ACHN (cell line): ENCODE measurements around the gene FANCM.
"Not testable (repeated sequence)": the region's sequence is repeated elsewhere in the genome, so short reads cannot be mapped to it uniquely, and the experiment has no call there.

Experiments
- DNase-seq: peaks from one replicate; pipeline ENCODE4 v3.0.0-alpha.2; 2015
- in situ Hi-C: cut with HindIII; loops from 2 replicates; pipeline ENCODE4 v1.10.0; 2017; ENCODE audit warnings: low sequenced_read_pairs, low pct_ligation_motif_present, low pct_unique_long_range_greater_than_20kb

The FANCM gene

GRCh38 chr14:45204241-45204640 lies 68.5 kb downstream of the FANCM start:
- no peak for DNase-seq
- in situ Hi-C loops, result no loop called here

GRCh38 chr14:45210159-45210558 lies 74.4 kb downstream of the FANCM start:
- in situ Hi-C loops, result no loop called here
- no peak for DNase-seq

GRCh38 chr14:45211295-45211694 lies 75.6 kb downstream of the FANCM start:
- no peak for DNase-seq
- in situ Hi-C loops, result no loop called here

GRCh38 chr14:45212231-45212630 lies 76.5 kb downstream of the FANCM start:
- in situ Hi-C loops, result no loop called here
- no peak for DNase-seq

GRCh38 chr14:45213716-45214115 lies 78.0 kb downstream of the FANCM start:
- in situ Hi-C loops, result not testable (repeated sequence)
- peak; percentile 13 for DNase-seq

- in situ Hi-C loops, DNase-seq: not testable (repeated sequence)
Measured at GRCh38 chr14:45214341-45214740, 78.6 kb downstream of the FANCM start.

DNA sequence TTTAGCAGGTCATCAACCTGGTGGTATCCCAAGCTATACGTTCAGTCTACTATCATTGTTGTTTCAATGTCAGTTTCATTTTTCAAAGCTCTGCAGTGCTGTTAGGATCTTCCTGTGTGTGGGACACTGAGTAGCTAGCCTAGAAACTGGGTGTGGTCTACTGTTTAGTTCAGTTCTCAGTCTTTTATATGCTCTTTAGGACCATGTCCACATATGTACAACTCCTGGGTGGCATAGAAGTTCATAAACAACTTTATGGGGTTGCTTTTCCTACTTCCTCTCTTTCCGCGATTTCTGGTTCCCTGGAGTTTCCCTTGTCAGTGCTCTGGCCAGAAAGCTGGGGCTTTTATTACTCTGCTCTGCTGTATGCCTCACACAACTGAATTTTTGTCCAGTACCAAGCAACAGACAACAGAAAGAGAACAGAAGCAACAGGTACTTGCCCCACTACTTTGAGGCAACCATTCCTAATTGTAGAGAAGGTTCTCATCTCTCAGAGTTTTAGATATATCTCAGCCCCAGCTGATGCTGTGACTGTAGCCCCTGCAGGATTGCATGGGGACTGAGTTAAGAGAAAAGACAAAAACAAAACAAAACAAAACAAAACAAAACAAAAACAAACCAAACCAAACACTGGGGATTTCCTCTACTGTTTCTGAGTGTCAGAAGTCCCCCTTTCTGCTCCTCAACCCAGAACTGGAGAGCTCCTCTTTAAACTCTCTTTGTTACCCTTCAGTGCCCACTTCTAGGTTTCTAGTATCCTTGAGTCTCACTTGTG lies 86.9 kb downstream of the FANCM start:
- no peak for DNase-seq
- in situ Hi-C loops, result no loop called here

DNA sequence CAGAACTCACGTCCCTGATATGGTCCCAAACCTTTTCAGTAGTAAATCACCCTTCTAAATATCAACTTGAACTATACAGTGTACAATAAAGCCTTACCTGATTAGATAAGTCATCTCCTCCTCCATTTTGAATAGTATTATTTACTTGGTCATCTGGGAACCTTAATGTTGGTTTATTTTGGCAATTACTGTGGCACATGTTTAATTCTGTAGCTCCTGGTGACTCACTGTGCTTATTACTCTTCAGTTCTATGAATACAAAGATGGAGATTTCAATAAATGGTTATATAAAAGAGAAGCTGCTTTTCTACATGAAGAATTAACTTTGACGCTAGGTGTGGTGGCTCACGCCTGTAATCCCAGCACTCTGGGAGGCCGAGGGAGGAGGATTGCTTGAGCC lies 91.8 kb downstream of the FANCM start:
- in situ Hi-C loops, result no loop called here
- DNase-seq, result no peak

GRCh38 chr14:45238988-45239387 lies 103.3 kb downstream of the FANCM start:
- in situ Hi-C loops, result no loop called here
- no peak for DNase-seq

- in situ Hi-C loops, result no loop called here
Measured at GRCh38 chr14:45242706-45243105, 107.0 kb downstream of the FANCM start.

DNA sequence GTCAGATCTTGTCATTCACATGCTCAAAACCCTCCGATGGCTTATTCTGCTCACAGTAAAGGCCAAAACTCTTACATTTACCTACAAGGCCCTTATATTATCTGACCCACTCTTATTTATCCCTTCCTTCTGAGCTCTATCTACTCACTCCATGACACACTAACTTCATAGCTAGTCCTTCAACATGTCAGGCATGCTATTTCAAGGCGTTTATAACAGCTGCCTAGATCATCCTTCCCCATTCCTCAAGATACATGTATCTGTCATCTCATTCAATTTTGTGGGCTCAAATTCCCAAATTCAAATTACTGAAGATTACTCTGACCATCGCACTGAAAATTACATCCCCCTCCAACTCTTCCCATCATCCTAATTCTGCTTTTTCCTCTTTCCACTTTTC lies 110.4 kb downstream of the FANCM start:
- in situ Hi-C loops, result no loop called here
- no peak for DNase-seq

More at GRCh38 chr14:45242706-45243105, 107.0 kb downstream of the FANCM start:
- no peak for DNase-seq

GRCh38 chr14:45246691-45247090 lies 111.0 kb downstream of the FANCM start:
- in situ Hi-C loops, result no loop called here
- DNase-seq, result no peak

DNA sequence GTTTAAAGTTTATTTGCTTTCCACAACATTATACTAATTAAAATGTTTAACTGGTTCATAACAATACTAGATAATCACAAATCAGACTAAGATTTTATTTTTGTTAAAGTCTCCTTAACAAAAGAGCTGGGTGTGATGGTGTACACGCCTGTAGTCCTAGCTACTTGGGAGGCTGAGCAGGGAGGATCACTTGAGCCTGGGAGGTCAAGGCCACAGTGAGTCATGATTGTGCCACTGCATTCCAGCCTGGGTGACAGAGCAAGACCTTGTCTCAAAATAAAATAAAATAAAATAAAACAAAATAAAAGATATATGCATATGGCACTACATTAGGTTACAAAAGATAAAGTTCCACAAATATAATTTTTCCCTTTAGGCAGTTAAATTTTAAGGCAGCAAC lies 111.7 kb downstream of the FANCM start:
- in situ Hi-C loops, result no loop called here
- no peak for DNase-seq

- DNase-seq, result no peak
- in situ Hi-C loops, result no loop called here
Measured at GRCh38 chr14:45249856-45250575, 114.3 kb downstream of the FANCM start.
